CD4-positive, alpha-beta T cell (primary cell): ENCODE results near the gene MTCL1. TPM values are rescaled to one million over a fixed set of nuclear protein-coding genes. Genes with fewer than 3 reads are reported as not detected.

Experiments
- ATAC-seq: fragments of 200-7000 bp; cut with Tn5 transposase; one replicate; pipeline ENCODE4 v1.10.0; 2022; ENCODE audit warnings: mild to moderate bottlenecking; ENCODE audit not compliant: poor library complexity
- CTCF ChIA-PET: fragments of 350-600 bp; sonication (Branson Sonifier 250); formaldehyde crosslinking; loops from one replicate; lab custom pipeline; 2021; ENCODE audit warnings: antibody characterized with exemption, inconsistent platforms; lab: Charles Lee
- POLR2A ChIA-PET: fragments of 350-600 bp; sonication (Branson Sonifier 250); formaldehyde crosslinking; loops from one replicate; lab custom pipeline; 2021; ENCODE audit warnings: antibody characterized with exemption, inconsistent platforms; lab: Charles Lee
- DNase-seq, 14 experiments: peaks; one replicate each; pipeline ENCODE4 v3.0.0-alpha.2; 2013 to 2020; ENCODE audit warnings: mixed read lengths in 2 of 14
- H3K27ac ChIP-seq, 2 donors: one replicate each; pipeline versions ENCODE4 v1.5.1 to v1.7.0; 2013; ENCODE audit warnings: low read length in 2 of 2, low read depth in 1 of 2, mild to moderate bottlenecking in 1 of 2
- H3K27me3 ChIP-seq, 2 experiments: 1 replicate in 1 of 2; 2 replicates in 1 of 2; pipeline versions ENCODE4 v1.6.1 to v1.7.0; 2013; ENCODE audit warnings: low read length in 2 of 2, control low read depth in 1 of 2, mild to moderate bottlenecking in 1 of 2, moderate library complexity in 1 of 2; ENCODE audit not compliant: insufficient read depth in 2 of 2, control insufficient read depth in 1 of 2
- H3K36me3 ChIP-seq: one replicate; pipeline ENCODE4 v1.6.1; 2013; ENCODE audit warnings: low read length, control low read depth; ENCODE audit not compliant: insufficient read depth
- H3K4me1 ChIP-seq: one replicate; pipeline ENCODE4 v1.6.1; 2013; ENCODE audit warnings: low read length, control low read depth; ENCODE audit not compliant: insufficient read depth
- H3K4me3 ChIP-seq: one replicate; pipeline ENCODE4 v1.5.1; 2013; ENCODE audit warnings: mild to moderate bottlenecking, low read length, moderate library complexity
- H3K9me3 ChIP-seq, 2 experiments: 1 replicate in 1 of 2; 2 replicates in 1 of 2; pipeline versions ENCODE4 v1.6.1 to v1.7.0; 2013; ENCODE audit warnings: low read length in 2 of 2, mild to moderate bottlenecking in 2 of 2, control low read depth in 1 of 2, moderate library complexity in 1 of 2; ENCODE audit not compliant: control insufficient read depth in 1 of 2, insufficient read depth in 1 of 2
- H3K27ac Mint-ChIP-seq: one replicate; pipeline ENCODE4 v1.8.0; 2020; ENCODE audit warnings: mixed read lengths
- H3K27me3 Mint-ChIP-seq: one replicate; pipeline ENCODE4 v1.8.0; 2021; ENCODE audit warnings: mixed read lengths
- H3K36me3 Mint-ChIP-seq: one replicate; pipeline ENCODE4 v1.8.0; 2021; ENCODE audit warnings: low read depth, mixed read lengths
- H3K4me1 Mint-ChIP-seq: one replicate; pipeline ENCODE4 v1.8.0; 2021; ENCODE audit warnings: low read depth, mixed read lengths
- H3K4me3 Mint-ChIP-seq: one replicate; pipeline ENCODE4 v1.8.0; 2020; ENCODE audit warnings: mild to moderate bottlenecking, mixed read lengths
- H3K9me3 Mint-ChIP-seq: one replicate; pipeline ENCODE4 v1.8.0; 2020; ENCODE audit warnings: mixed read lengths
- intact Hi-C, 2 experiments: fragments of 100-400 bp; cut with DNase I in 1 of 2; cut with micrococcal nuclease in 1 of 2; formaldehyde crosslinking; loops; one replicate each; pipeline versions ENCODE4 v1.15.1 to v1.9.0; 2023 to 2025; cut with DNase I, micrococcal nuclease
- total RNA-seq, 174 experiments: library from RNA in 2 of 174; stranded (reverse) in 2 of 174; gene quantifications; one replicate each; pipeline ENCODE4 v1.2.3 and lab custom pipeline; 2021 to 2026
- TF ChIP-seq, protein P1 (sequence below): fragments of 200-600 bp; IDR thresholded peaks from one replicate; pipeline ENCODE4 v1.8.0; 2022; ENCODE audit warnings: antibody characterized with exemption, mild to moderate bottlenecking

The MTCL1 gene
- total RNA-seq, 2 experiments from 2014 or later = 0.11 to 0.55 TPM

DNA sequence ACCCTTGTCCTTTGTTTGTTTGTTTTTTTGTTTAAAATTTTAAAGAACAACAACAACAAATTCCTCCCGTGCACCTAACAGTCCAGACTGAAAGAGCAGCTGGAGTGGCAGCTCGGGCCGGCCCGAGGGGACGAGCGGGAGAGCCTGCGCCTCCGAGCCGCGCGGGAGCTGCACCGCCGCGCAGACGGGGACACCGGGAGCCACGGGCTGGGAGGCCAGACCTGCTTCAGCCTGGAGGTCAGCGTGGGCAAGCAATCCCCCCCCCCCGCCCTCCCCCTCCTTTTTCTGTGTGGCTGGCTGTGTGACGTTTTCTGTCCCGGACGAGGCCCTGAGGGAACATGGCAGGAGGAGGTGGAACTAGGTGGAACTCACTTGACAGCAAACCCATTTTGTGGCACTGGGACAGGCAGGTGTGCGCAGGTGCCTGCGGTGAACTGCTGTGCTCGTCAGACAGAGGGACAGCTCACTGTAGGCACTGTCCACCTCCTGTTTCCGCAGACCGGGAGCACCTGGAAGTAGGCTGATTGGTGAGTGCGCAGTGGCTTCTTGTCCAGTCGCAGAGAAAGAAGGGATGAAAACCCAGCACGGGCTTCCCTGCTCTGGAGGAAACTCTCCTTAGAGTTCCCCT lies 80.6 kb downstream of the MTCL1 start:
- no peak overlapping the region for H3K4me3 Mint-ChIP-seq
- no peaks in the 10 kb centered on the region for H3K9me3 Mint-ChIP-seq
- H3K4me1 Mint-ChIP-seq = peaks cover 8% of the 10 kb centered on the region
- intact Hi-C loops = no loop called here
- no peaks in the 10 kb centered on the region for H3K36me3 ChIP-seq
- H3K27ac ChIP-seq = no peak overlapping the region
- ATAC-seq (no peak), DNase-seq (no peak)
- CTCF ChIA-PET = no interaction called here
- no peak overlapping the region for H3K27ac Mint-ChIP-seq
- H3K27me3 Mint-ChIP-seq = peaks cover 4% of the 10 kb centered on the region
- H3K27me3 ChIP-seq = peaks cover 0 to 5% of the 10 kb centered on the region in 2 experiments
- POLR2A ChIA-PET = no interaction called here
- no peak overlapping the region for H3K4me3 ChIP-seq
- TF ChIP-seq, protein P1, sequence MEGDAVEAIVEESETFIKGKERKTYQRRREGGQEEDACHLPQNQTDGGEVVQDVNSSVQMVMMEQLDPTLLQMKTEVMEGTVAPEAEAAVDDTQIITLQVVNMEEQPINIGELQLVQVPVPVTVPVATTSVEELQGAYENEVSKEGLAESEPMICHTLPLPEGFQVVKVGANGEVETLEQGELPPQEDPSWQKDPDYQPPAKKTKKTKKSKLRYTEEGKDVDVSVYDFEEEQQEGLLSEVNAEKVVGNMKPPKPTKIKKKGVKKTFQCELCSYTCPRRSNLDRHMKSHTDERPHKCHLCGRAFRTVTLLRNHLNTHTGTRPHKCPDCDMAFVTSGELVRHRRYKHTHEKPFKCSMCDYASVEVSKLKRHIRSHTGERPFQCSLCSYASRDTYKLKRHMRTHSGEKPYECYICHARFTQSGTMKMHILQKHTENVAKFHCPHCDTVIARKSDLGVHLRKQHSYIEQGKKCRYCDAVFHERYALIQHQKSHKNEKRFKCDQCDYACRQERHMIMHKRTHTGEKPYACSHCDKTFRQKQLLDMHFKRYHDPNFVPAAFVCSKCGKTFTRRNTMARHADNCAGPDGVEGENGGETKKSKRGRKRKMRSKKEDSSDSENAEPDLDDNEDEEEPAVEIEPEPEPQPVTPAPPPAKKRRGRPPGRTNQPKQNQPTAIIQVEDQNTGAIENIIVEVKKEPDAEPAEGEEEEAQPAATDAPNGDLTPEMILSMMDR = no peak
- peaks cover 7% of the 10 kb centered on the region for H3K4me1 ChIP-seq
- H3K9me3 ChIP-seq = peaks cover 0 to 8% of the 10 kb centered on the region in 2 experiments
- H3K36me3 Mint-ChIP-seq = no peaks in the 10 kb centered on the region

DNA sequence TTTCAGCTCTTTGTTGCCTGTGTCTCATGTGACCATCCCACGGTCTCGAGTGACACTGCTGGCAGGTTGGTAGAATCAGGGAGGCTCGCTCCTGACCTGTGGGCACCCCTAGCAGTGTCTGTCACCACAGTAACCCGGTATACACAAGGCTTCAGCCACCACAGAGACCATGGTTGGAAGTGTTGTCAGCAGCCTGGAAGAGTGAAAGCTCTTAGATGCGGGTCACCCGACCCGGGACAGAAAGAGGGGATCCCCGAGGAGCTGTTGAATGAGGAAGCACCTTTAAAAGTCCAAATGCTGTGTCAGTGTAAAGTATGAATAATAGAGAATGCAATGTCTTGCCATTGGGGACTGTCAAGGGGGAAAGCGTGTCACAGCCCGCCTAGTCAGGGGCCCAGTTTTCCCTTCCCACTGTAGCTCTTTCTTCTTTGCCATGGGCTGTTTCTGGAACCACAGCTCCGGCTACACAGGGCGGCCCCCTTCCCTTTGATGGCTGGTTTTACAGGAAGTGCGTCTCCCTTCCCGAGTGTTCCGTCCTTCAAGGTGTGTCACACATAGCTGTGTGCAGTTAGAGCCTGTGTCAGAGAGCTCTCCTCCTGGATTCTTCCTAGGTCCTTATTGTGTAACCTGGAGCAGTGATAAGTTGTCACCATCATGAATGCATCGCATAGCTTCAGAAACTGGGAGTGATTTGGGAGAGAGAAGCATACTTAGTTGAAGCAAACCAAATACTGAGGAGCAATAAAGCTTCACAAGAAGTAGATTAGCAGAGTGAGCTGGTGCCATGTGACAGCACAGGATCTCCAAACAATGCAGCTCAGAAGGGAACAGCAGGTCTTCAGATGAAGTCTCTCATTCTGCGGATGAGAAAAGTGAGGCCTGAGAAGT lies 81.4 kb downstream of the MTCL1 start:
- TF ChIP-seq, protein P1 = no peak
- H3K4me1 Mint-ChIP-seq = peaks cover 8% of the 10 kb centered on the region
- peak; percentile 32 for ATAC-seq

DNA sequence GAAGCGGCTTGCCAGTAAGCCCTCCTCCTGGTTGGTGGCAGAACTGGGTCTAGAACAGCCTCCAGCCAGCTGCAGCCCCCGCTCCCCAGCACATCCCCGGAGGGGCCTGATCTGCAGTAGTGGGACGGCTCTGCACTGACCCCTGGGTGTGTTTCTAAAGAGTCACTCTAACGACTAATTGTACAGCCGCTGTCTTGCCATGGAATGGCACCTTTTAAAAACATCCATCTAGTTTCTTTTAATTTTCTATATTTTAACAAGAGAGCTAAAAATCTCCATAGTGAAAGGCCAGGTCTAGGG lies 82.0 kb downstream of the MTCL1 start:
- peaks cover 0 to 8% of the 10 kb centered on the region in 2 experiments for H3K9me3 ChIP-seq
- TF ChIP-seq, protein P1 = no peak

More for the DNA sequence above, 81.4 kb downstream of the MTCL1 start:
- Histone ChIP-seq H3K4me3 (no peak overlapping the region), H3K27ac (no peak overlapping the region), H3K36me3 (no peaks in the 10 kb centered on the region), H3K4me1 (peaks cover 7% of the 10 kb centered on the region), H3K27me3 (peaks cover 0 to 5% of the 10 kb centered on the region in 2 experiments), H3K9me3 (peaks cover 0 to 8% of the 10 kb centered on the region in 2 experiments)
- peak in 2 of 14 experiments; percentile 36 to 49 for DNase-seq
- Mint-ChIP-seq H3K9me3 (no peaks in the 10 kb centered on the region), H3K27ac (no peak overlapping the region), H3K4me3 (no peak overlapping the region), H3K36me3 (no peaks in the 10 kb centered on the region), H3K27me3 (peaks cover 4% of the 10 kb centered on the region)
- CTCF ChIA-PET = no interaction called here
- POLR2A ChIA-PET = no interaction called here
- intact Hi-C loops = no loop called here

More for the DNA sequence above, 82.0 kb downstream of the MTCL1 start:
- Histone ChIP-seq H3K27ac (no peak overlapping the region), H3K4me3 (no peak overlapping the region), H3K4me1 (peaks cover 7% of the 10 kb centered on the region), H3K27me3 (peaks cover 0 to 5% of the 10 kb centered on the region in 2 experiments), H3K36me3 (no peaks in the 10 kb centered on the region)
- Mint-ChIP-seq H3K27ac (no peak overlapping the region), H3K27me3 (peaks cover 9% of the 10 kb centered on the region), H3K36me3 (no peaks in the 10 kb centered on the region), H3K9me3 (no peaks in the 10 kb centered on the region), H3K4me1 (peaks cover 8% of the 10 kb centered on the region), H3K4me3 (no peak overlapping the region)
- intact Hi-C loops = no loop called here
- no peak for DNase-seq
- no peak for ATAC-seq
- POLR2A ChIA-PET = no interaction called here
- CTCF ChIA-PET = no interaction called here
